Trophoblast cell (in vitro differentiated cells and primary cell): ENCODE measurements around the gene HOXA10.

Source experiments
- DNase-seq, 2 donors: peaks; one replicate each; pipeline ENCODE4 v3.0.0-alpha.2; 2016
- H2AFZ ChIP-seq: 2 replicates; pipeline ENCODE4 v1.6.1; 2013; ENCODE audit warnings: low read length, moderate library complexity, mild to moderate bottlenecking; ENCODE audit not compliant: insufficient read depth, poor library complexity
- H2AK5ac ChIP-seq: 2 replicates; pipeline ENCODE4 v1.6.1; 2013; ENCODE audit warnings: mild to moderate bottlenecking, low read length
- H2BK120ac ChIP-seq: 2 replicates; pipeline ENCODE4 v1.6.1; 2013; ENCODE audit warnings: low read length, mild to moderate bottlenecking, moderate library complexity; ENCODE audit not compliant: insufficient read depth, poor library complexity
- H2BK12ac ChIP-seq: 2 replicates; pipeline ENCODE4 v1.6.1; 2013; ENCODE audit warnings: mild to moderate bottlenecking, low read length, moderate library complexity
- H2BK5ac ChIP-seq: 2 replicates; pipeline ENCODE4 v1.6.1; 2013; ENCODE audit warnings: low read length, low read depth, moderate library complexity, mild to moderate bottlenecking; ENCODE audit not compliant: poor library complexity
- H3K14ac ChIP-seq: 2 replicates; pipeline ENCODE4 v1.6.1; 2013; ENCODE audit warnings: mild to moderate bottlenecking, low read length
- H3K18ac ChIP-seq: 2 replicates; pipeline ENCODE4 v1.6.1; 2013; ENCODE audit warnings: mild to moderate bottlenecking, low read length
- H3K23ac ChIP-seq: 2 replicates; pipeline ENCODE4 v1.6.1; 2013; ENCODE audit warnings: low read length
- H3K27ac ChIP-seq: 2 replicates; pipeline ENCODE4 v1.5.1; 2013; ENCODE audit warnings: low read depth, mild to moderate bottlenecking, inconsistent platforms, low read length, moderate library complexity
- H3K27me3 ChIP-seq: 2 replicates; pipeline ENCODE4 v1.6.1; 2013; ENCODE audit warnings: inconsistent platforms, mild to moderate bottlenecking, low read length, moderate library complexity; ENCODE audit not compliant: insufficient read depth
- H3K36me3 ChIP-seq, 2 experiments: 1 replicate in 1 of 2; 2 replicates in 1 of 2; pipeline ENCODE4 v1.6.1; 2013; ENCODE audit warnings: low read length in 2 of 2, mild to moderate bottlenecking in 2 of 2, moderate library complexity in 1 of 2; ENCODE audit not compliant: insufficient read depth in 2 of 2, control insufficient read depth in 1 of 2
- H3K4ac ChIP-seq: 2 replicates; pipeline ENCODE4 v1.6.1; 2013; ENCODE audit warnings: low read depth, mild to moderate bottlenecking, low read length, moderate library complexity
- H3K4me1 ChIP-seq, 2 experiments: 1 replicate in 1 of 2; 2 replicates in 1 of 2; pipeline ENCODE4 v1.6.1; 2013; ENCODE audit warnings: low read length in 2 of 2, mild to moderate bottlenecking in 2 of 2, moderate library complexity in 1 of 2; ENCODE audit not compliant: insufficient read depth in 2 of 2, control insufficient read depth in 1 of 2
- H3K4me2 ChIP-seq: 2 replicates; pipeline ENCODE4 v1.6.1; 2013; ENCODE audit warnings: inconsistent platforms, mild to moderate bottlenecking, low read length, moderate library complexity
- H3K4me3 ChIP-seq: 2 replicates; pipeline ENCODE4 v1.5.1; 2013; ENCODE audit warnings: mild to moderate bottlenecking, low read depth, low read length, inconsistent platforms
- H3K79me1 ChIP-seq: one replicate; pipeline ENCODE4 v1.6.1; 2013; ENCODE audit warnings: low read length
- H3K79me2 ChIP-seq: 2 replicates; pipeline ENCODE4 v1.6.1; 2013; ENCODE audit warnings: low read length, mild to moderate bottlenecking; ENCODE audit not compliant: control insufficient read depth, insufficient read depth, poor library complexity
- H3K9ac ChIP-seq: 2 replicates; pipeline ENCODE4 v1.6.1; 2013; ENCODE audit warnings: mild to moderate bottlenecking, low read length
- H3K9me3 ChIP-seq: 2 replicates; pipeline ENCODE4 v1.6.1; 2013; ENCODE audit warnings: low read depth, mild to moderate bottlenecking, control low read depth, inconsistent platforms, low read length; ENCODE audit not compliant: insufficient read depth
- H4K12ac ChIP-seq: 2 replicates; pipeline ENCODE4 v1.6.1; 2013; ENCODE audit warnings: low read depth, mild to moderate bottlenecking, low read length, moderate library complexity
- H4K8ac ChIP-seq: 2 replicates; pipeline ENCODE4 v1.6.1; 2013; ENCODE audit warnings: low read depth, mild to moderate bottlenecking, low read length, moderate library complexity
- H4K91ac ChIP-seq: one replicate; pipeline ENCODE4 v1.6.1; 2013; ENCODE audit warnings: low read depth, mild to moderate bottlenecking, low read length, moderate library complexity
- WGBS: extraction: QIAGEN DNeasy Blood & Tissue Kit; methylation state at CpG from one replicate; pipeline ENCODE4 v1.1.7; 2013; ENCODE audit warnings: missing lambda C conversion rate; ENCODE audit not compliant: insufficient read length, insufficient coverage; ENCODE audit errors: extremely low coverage; 5-methylcytosine and 5-hydroxymethylcytosine counted together

Gene HOXA10

GRCh38 chr7:27148031-27148755 is 25.9 kb downstream of the HOXA10 start:
- H4K12ac ChIP-seq = no peak overlapping the region
- no CpG with 5 or more reads among the region's 28 CpGs for WGBS
- no peak overlapping the region for H2BK5ac ChIP-seq
- no peak overlapping the region for H3K27ac ChIP-seq
- H3K4me2 ChIP-seq = no peak overlapping the region
- H3K79me1 ChIP-seq = no peaks in the 10 kb centered on the region
- no peak overlapping the region for H2BK120ac ChIP-seq
- no peak overlapping the region for H3K18ac ChIP-seq
- no peak for DNase-seq
- H3K4me3 ChIP-seq = no peak overlapping the region
- H4K91ac ChIP-seq = no peak overlapping the region
- H3K36me3 ChIP-seq = no peaks in the 10 kb centered on the region
- H3K79me2 ChIP-seq = no peaks in the 10 kb centered on the region
- H3K23ac ChIP-seq = no peak overlapping the region
- peaks cover 90% of the 10 kb centered on the region for H3K27me3 ChIP-seq
- no peak overlapping the region for H2BK12ac ChIP-seq
- H4K8ac ChIP-seq = no peak overlapping the region
- peaks cover 44% of the 10 kb centered on the region for H3K9me3 ChIP-seq
- peaks cover under 1 to 7% of the 10 kb centered on the region in 2 experiments for H3K4me1 ChIP-seq
- H3K14ac ChIP-seq = no peak overlapping the region
- H2AFZ ChIP-seq = no peak overlapping the region
- no peak overlapping the region for H3K9ac ChIP-seq
- H2AK5ac ChIP-seq = no peak overlapping the region
- no peak overlapping the region for H3K4ac ChIP-seq

GRCh38 chr7:27147199-27148030 is 26.7 kb downstream of the HOXA10 start, which contains the start of gene HOXA6:
HOXA6 (minus strand) TSS chr7:27147774; CDS start chr7:27147749, 25 bp downstream.
- no peak within 1 kb of the TSS for H2BK120ac ChIP-seq
- no peak within 1 kb of the TSS for H2BK12ac ChIP-seq
- H4K8ac ChIP-seq = no peak within 1 kb of the TSS
- no peak within 1 kb of the TSS for H3K27ac ChIP-seq
- H3K9me3 ChIP-seq = peaks cover 42% of the 10 kb centered on the region
- no peaks in the 10 kb centered on the region for H3K36me3 ChIP-seq
- H3K4me1 ChIP-seq = peaks cover 3 to 11% of the 10 kb centered on the region in 2 experiments
- no peak within 1 kb of the TSS for H4K12ac ChIP-seq
- no peaks in the 10 kb centered on the region for H3K79me1 ChIP-seq
- H2BK5ac ChIP-seq = no peak within 1 kb of the TSS
- DNase-seq = no peak
- H3K79me2 ChIP-seq = no peaks in the 10 kb centered on the region
- H3K9ac ChIP-seq = no peak within 1 kb of the TSS
- no peak within 1 kb of the TSS for H3K4ac ChIP-seq
- H3K18ac ChIP-seq = no peak within 1 kb of the TSS
- H3K23ac ChIP-seq = no peak within 1 kb of the TSS
- no peak within 1 kb of the TSS for H2AK5ac ChIP-seq
- H3K27me3 ChIP-seq = peaks cover 90% of the 10 kb centered on the region
- no peak within 1 kb of the TSS for H3K4me3 ChIP-seq
- no CpG with 5 or more reads among the region's 63 CpGs for WGBS
- H3K14ac ChIP-seq = no peak within 1 kb of the TSS
- H3K4me2 ChIP-seq = no peak within 1 kb of the TSS
- no peak within 1 kb of the TSS for H4K91ac ChIP-seq
- H2AFZ ChIP-seq = no peak within 1 kb of the TSS

GRCh38 chr7:27146491-27147198 is 27.5 kb downstream of the HOXA10 start:
- H3K27ac ChIP-seq = no peak overlapping the region
- WGBS = no CpG with 5 or more reads among the region's 5 CpGs
- no peak overlapping the region for H4K12ac ChIP-seq
- H2BK5ac ChIP-seq = no peak overlapping the region
- no peak overlapping the region for H3K4ac ChIP-seq
- no peak overlapping the region for H3K4me3 ChIP-seq
- H3K36me3 ChIP-seq = no peaks in the 10 kb centered on the region
- no peak overlapping the region for H3K14ac ChIP-seq
- no peak for DNase-seq
- no peak overlapping the region for H3K9ac ChIP-seq
- no peak overlapping the region for H3K4me2 ChIP-seq
- H3K79me1 ChIP-seq = no peaks in the 10 kb centered on the region
- H2BK120ac ChIP-seq = no peak overlapping the region
- no peak overlapping the region for H2AFZ ChIP-seq
- peaks cover 3 to 11% of the 10 kb centered on the region in 2 experiments for H3K4me1 ChIP-seq
- H3K9me3 ChIP-seq = peaks cover 42% of the 10 kb centered on the region
- no peaks in the 10 kb centered on the region for H3K79me2 ChIP-seq
- H2AK5ac ChIP-seq = no peak overlapping the region
- H2BK12ac ChIP-seq = no peak overlapping the region
- H3K27me3 ChIP-seq = peaks cover 90% of the 10 kb centered on the region
- H4K8ac ChIP-seq = no peak overlapping the region
- no peak overlapping the region for H3K18ac ChIP-seq
- no peak overlapping the region for H3K23ac ChIP-seq
- H4K91ac ChIP-seq = no peak overlapping the region

- Histone ChIP-seq H3K18ac (no peak overlapping the region), H3K4me1 (peaks cover 3 to 11% of the 10 kb centered on the region in 2 experiments), H3K79me2 (no peaks in the 10 kb centered on the region), H4K91ac (no peak overlapping the region), H3K14ac (no peak overlapping the region), H2AFZ (no peak overlapping the region), H4K8ac (no peak overlapping the region), H3K4me2 (no peak overlapping the region), H3K79me1 (no peaks in the 10 kb centered on the region), H3K4me3 (no peak overlapping the region), H3K36me3 (no peaks in the 10 kb centered on the region), H4K12ac (no peak overlapping the region), H3K9ac (no peak overlapping the region), H3K4ac (no peak overlapping the region), H3K23ac (no peak overlapping the region), H3K27me3 (peaks cover 90% of the 10 kb centered on the region), H3K9me3 (peaks cover 42% of the 10 kb centered on the region), H2BK120ac (no peak overlapping the region), H2BK12ac (no peak overlapping the region), H2BK5ac (no peak overlapping the region), H3K27ac (no peak overlapping the region), H2AK5ac (no peak overlapping the region)
- no peak for DNase-seq
- no CpG with 5 or more reads among the region's 11 CpGs for WGBS
Observed at GRCh38 chr7:27145914-27146412, 28.2 kb downstream of the HOXA10 start.
